IMR-90 (cell line): ENCODE results near the gene HIVEP3. TPM values are rescaled to one million over a fixed set of nuclear protein-coding genes. Genes with fewer than 3 reads are reported as not detected.

ENCODE experiments used
- ATAC-seq: fragments of 200-7000 bp; cut with Tn5 transposase; 2 replicates; pipeline ENCODE4 v1.9.1; 2020; ENCODE audit warnings: low read depth, mild to moderate bottlenecking, moderate library complexity
- BruUV-seq: library from RNA; stranded (reverse); fragments of 400-500 nt; replicated peaks from 2 replicates; lab custom pipeline; 2021; lab: Mats Ljungman, UMichigan
- CTCF ChIA-PET: fragments of 300-600 bp; formaldehyde crosslinking; extraction: SDS; loops from one replicate; lab custom pipeline; 2021; ENCODE audit warnings: antibody characterized with exemption; lab: Yijun Ruan, JAX
- POLR2A ChIA-PET: fragments of 300-600 bp; sonication (Branson Sonifier 250); formaldehyde crosslinking; loops from one replicate; lab custom pipeline; 2022; ENCODE audit warnings: antibody characterized with exemption; ENCODE audit not compliant: unreplicated experiment; lab: Charles Lee
- DNase-seq: peaks from one replicate; pipeline ENCODE4 v3.0.0; 2013
- H2AFZ ChIP-seq: replicated peaks from 2 replicates; pipeline ENCODE3; 2013; ENCODE audit warnings: low read length, mild to moderate bottlenecking; ENCODE audit not compliant: poor library complexity
- H2AK5ac ChIP-seq: 2 replicates; pipeline ENCODE4 v1.6.1; 2013; ENCODE audit warnings: low read depth, low read length, inconsistent platforms
- H2AK9ac ChIP-seq: replicated peaks from 2 replicates; pipeline ENCODE3; 2013; ENCODE audit warnings: mild to moderate bottlenecking, low read depth, low read length, moderate library complexity; ENCODE audit not compliant: poor library complexity
- H2BK120ac ChIP-seq: 2 replicates; pipeline ENCODE4 v1.6.1; 2013; ENCODE audit warnings: low read depth, low read length, inconsistent platforms
- H2BK15ac ChIP-seq: 3 replicates; pipeline ENCODE4 v1.6.1; 2013; ENCODE audit warnings: low read depth, low read length, inconsistent platforms
- H2BK20ac ChIP-seq: 2 replicates; pipeline ENCODE4 v1.6.1; 2013; ENCODE audit warnings: low read depth, mild to moderate bottlenecking, inconsistent platforms, low read length, moderate library complexity
- H2BK5ac ChIP-seq: 2 replicates; pipeline ENCODE4 v1.6.1; 2013; ENCODE audit warnings: mild to moderate bottlenecking, low read depth, low read length, inconsistent platforms; ENCODE audit not compliant: poor library complexity, severe bottlenecking
- H3K14ac ChIP-seq: replicated peaks from 2 replicates; pipeline ENCODE4 v1.6.1; 2013; ENCODE audit warnings: low read depth, low read length, inconsistent platforms
- H3K18ac ChIP-seq: 2 replicates; pipeline ENCODE4 v1.6.1; 2013; ENCODE audit warnings: low read depth, low read length, control low read depth
- H3K23ac ChIP-seq: 2 replicates; pipeline ENCODE4 v1.6.1; 2013; ENCODE audit warnings: low read depth, low read length, inconsistent platforms
- H3K27ac ChIP-seq: 2 replicates; pipeline ENCODE4 v1.5.1; 2013; ENCODE audit warnings: mild to moderate bottlenecking, control low read depth, low read length; ENCODE audit not compliant: insufficient read depth
- H3K27me3 ChIP-seq: 2 replicates; pipeline ENCODE4 v1.6.1; 2013; ENCODE audit warnings: low read length; ENCODE audit not compliant: control insufficient read depth, insufficient read depth
- H3K36me3 ChIP-seq: 2 replicates; pipeline ENCODE4 v1.6.1; 2013; ENCODE audit warnings: low read length, mixed read lengths; ENCODE audit not compliant: control insufficient read depth, insufficient read depth
- H3K4ac ChIP-seq: 2 replicates; pipeline ENCODE4 v1.6.1; 2013; ENCODE audit warnings: low read depth, low read length, inconsistent platforms
- H3K4me1 ChIP-seq: 2 replicates; pipeline ENCODE4 v1.6.1; 2013; ENCODE audit warnings: low read length, mixed read lengths; ENCODE audit not compliant: control insufficient read depth, insufficient read depth
- H3K4me2 ChIP-seq: 2 replicates; pipeline ENCODE4 v1.6.1; 2013; ENCODE audit warnings: low read depth, mild to moderate bottlenecking, control low read depth, low read length, moderate library complexity
- H3K4me3 ChIP-seq: 2 replicates; pipeline ENCODE4 v1.5.1; 2013; ENCODE audit warnings: low read depth, mild to moderate bottlenecking, control low read depth, low read length, moderate library complexity; ENCODE audit not compliant: insufficient read depth
- H3K56ac ChIP-seq: 2 replicates; pipeline ENCODE4 v1.6.1; 2013; ENCODE audit warnings: low read length, inconsistent platforms; ENCODE audit not compliant: insufficient read depth; ENCODE audit errors: extremely low read depth
- H3K79me1 ChIP-seq, 2 experiments: 2 replicates each; pipeline ENCODE4 v1.6.1; 2013; ENCODE audit warnings: low read length in 2 of 2, inconsistent platforms in 1 of 2, low read depth in 1 of 2
- H3K9ac ChIP-seq: 2 replicates; pipeline ENCODE4 v1.6.1; 2013; ENCODE audit warnings: low read depth, low read length, control low read depth
- H3K9me1 ChIP-seq: 2 replicates; pipeline ENCODE4 v1.6.1; 2013; ENCODE audit warnings: low read length, inconsistent platforms; ENCODE audit not compliant: insufficient read depth
- H3K9me3 ChIP-seq: 2 replicates; pipeline ENCODE4 v1.6.1; 2013; ENCODE audit warnings: low read length; ENCODE audit not compliant: control insufficient read depth, insufficient read depth
- H4K20me1 ChIP-seq: 2 replicates; pipeline ENCODE4 v1.6.1; 2013; ENCODE audit warnings: low read length, inconsistent platforms; ENCODE audit not compliant: insufficient read depth
- H4K5ac ChIP-seq: 2 replicates; pipeline ENCODE4 v1.6.1; 2013; ENCODE audit warnings: mild to moderate bottlenecking, low read depth, low read length, control low read depth
- H4K8ac ChIP-seq, 2 experiments: 2 replicates each; pipeline ENCODE4 v1.6.1; 2013; ENCODE audit warnings: low read depth in 2 of 2, low read length in 2 of 2, control low read depth in 1 of 2, inconsistent platforms in 1 of 2
- H4K91ac ChIP-seq: 2 replicates; pipeline ENCODE4 v1.6.1; 2013; ENCODE audit warnings: low read depth, low read length, inconsistent platforms; ENCODE audit not compliant: insufficient read depth
- BHLHE40 ChIP-seq: fragments of 150-350 bp; IDR thresholded peaks from 2 replicates; pipeline ENCODE4 v1.6.1; 2016; ENCODE audit warnings: mild to moderate bottlenecking, low read depth, low read length
- CHD1 ChIP-seq: IDR thresholded peaks from 2 replicates; pipeline ENCODE4 v1.6.1; 2012; ENCODE audit warnings: low read depth, low read length, improper control_type of control experiment
- CTCF ChIP-seq: conservative IDR thresholded peaks from 2 replicates; pipeline ENCODE4 v1.5.1; 2012; ENCODE audit warnings: mild to moderate bottlenecking, low read depth, low read length, improper control_type of control experiment
- ELK1 ChIP-seq: fragments of 150-350 bp; IDR thresholded peaks from 2 replicates; pipeline ENCODE4 v1.6.1; 2016; ENCODE audit warnings: low read depth, mild to moderate bottlenecking, low read length, moderate library complexity, borderline replicate concordance
- FOS ChIP-seq: fragments of 150-350 bp; IDR thresholded peaks from 2 replicates; pipeline ENCODE4 v1.6.1; 2016; ENCODE audit warnings: low read depth, low read length
- MAFK ChIP-seq: IDR thresholded peaks from 2 replicates; pipeline ENCODE4 v1.6.1; 2012; ENCODE audit warnings: low read depth, low read length, improper control_type of control experiment
- MAZ ChIP-seq: IDR thresholded peaks from 2 replicates; pipeline ENCODE4 v1.6.1; 2012; ENCODE audit warnings: low read depth, mild to moderate bottlenecking, low read length, improper control_type of control experiment, moderate library complexity, borderline replicate concordance
- MXI1 ChIP-seq: IDR thresholded peaks from 2 replicates; pipeline ENCODE4 v1.6.1; 2012; ENCODE audit warnings: low read depth, mild to moderate bottlenecking, low read length, moderate library complexity, borderline replicate concordance
- NFE2L2 ChIP-seq: fragments of 150-350 bp; IDR thresholded peaks from 2 replicates; pipeline ENCODE4 v1.6.1; 2016; ENCODE audit warnings: low read depth, mild to moderate bottlenecking, low read length
- POLR2A ChIP-seq: IDR thresholded peaks from 2 replicates; pipeline ENCODE4 v1.6.1; 2012; ENCODE audit warnings: mild to moderate bottlenecking, low read depth, low read length
- RAD21 ChIP-seq: IDR thresholded peaks from 2 replicates; pipeline ENCODE4 v1.6.1; 2012; ENCODE audit warnings: low read length, improper control_type of control experiment
- RCOR1 ChIP-seq: IDR thresholded peaks from 2 replicates; pipeline ENCODE4 v1.6.1; 2012; ENCODE audit warnings: mild to moderate bottlenecking, low read length, improper control_type of control experiment; ENCODE audit not compliant: insufficient replicate concordance
- RFX5 ChIP-seq: IDR thresholded peaks from 2 replicates; pipeline ENCODE4 v1.8.0; 2012; ENCODE audit warnings: low read depth, mild to moderate bottlenecking, low read length, moderate library complexity
- SMC3 ChIP-seq: fragments of 150-350 bp; IDR thresholded peaks from 2 replicates; pipeline ENCODE4 v1.6.1; 2016; ENCODE audit warnings: low read depth, mild to moderate bottlenecking, antibody characterized with exemption, low read length, moderate library complexity
- USF2 ChIP-seq: fragments of 150-350 bp; IDR thresholded peaks from 2 replicates; pipeline ENCODE4 v1.6.1; 2017; ENCODE audit warnings: mild to moderate bottlenecking, antibody characterized with exemption, low read length, low read depth
- WGBS, 2 experiments: methylation state at CpG; one replicate each; pipeline versions ENCODE4 v1.1.5 to v1.1.7; 2013; ENCODE audit warnings: missing lambda C conversion rate in 2 of 2; ENCODE audit not compliant: insufficient read length in 1 of 2; ENCODE audit errors: extremely low coverage in 2 of 2; 5-methylcytosine and 5-hydroxymethylcytosine counted together
- dilution Hi-C: fragments of 300-500 bp; cut with HindIII; formaldehyde crosslinking; loops from one replicate; pipeline ENCODE4 v1.14.3; 2018; ENCODE audit warnings: low sequenced_read_pairs; ENCODE audit not compliant: unreplicated experiment
- in situ Hi-C: fragments of 300-500 bp; cut with MboI; formaldehyde crosslinking; loops from 3 replicates; pipeline ENCODE4 v1.14.3; 2019; ENCODE audit warnings: low sequenced_read_pairs, inconsistent platforms, mixed read lengths
- intact Hi-C: fragments of 100-400 bp; cut with micrococcal nuclease; formaldehyde crosslinking; loops from 2 replicates; pipeline ENCODE4 v1.10.0; 2022
- polyA plus RNA-seq, 3 experiments: library from polyadenylated mRNA; depleted of rRNA; stranded (reverse); fragments of >200 nt; gene quantifications; 2 replicates each; pipeline ENCODE4 v1.2.3, GENCODE V29; 2012; ENCODE audit warnings: low replicate concordance in 1 of 3
- total RNA-seq: library from RNA; depleted of rRNA; stranded (reverse); fragments of >200 nt; gene quantifications from 2 replicates; pipeline ENCODE4 v1.2.3, GENCODE V29; 2012

HIVEP3 gene
- total and polyA plus RNA-seq, 2 of the 4 experiments (the other 2 are of a cell fraction): 1.4 to 4.0 TPM

GRCh38 chr1:41943717-41944116 lies 25.0 kb upstream of the HIVEP3 start:
- no peak overlapping the region for H2BK20ac ChIP-seq
- BruUV-seq: no TSS peak
- in situ Hi-C loops: no loop called here
- WGBS, 2 experiments: no CpG with 5 or more reads among the region's 1 CpG
- H3K4me3 ChIP-seq: no peak overlapping the region
- no peaks in the 10 kb centered on the region for H3K4me1 ChIP-seq
- H3K79me1 ChIP-seq: no peaks in the 10 kb centered on the region; a peak in 1 of 4 replicates
- no peak overlapping the region for H4K8ac ChIP-seq
- TF ChIP-seq RCOR1: no peak
- no peak for TF ChIP-seq SMC3
- no peak for TF ChIP-seq CHD1
- no peak for TF ChIP-seq USF2
- TF ChIP-seq NFE2L2: no peak
- TF ChIP-seq RFX5: no peak
- TF ChIP-seq BHLHE40: no peak
- TF ChIP-seq CTCF: no peak
- TF ChIP-seq MAZ: no peak
- no peak for TF ChIP-seq RAD21
- no peak for TF ChIP-seq MXI1
- TF ChIP-seq MAFK: no peak
- TF ChIP-seq FOS: no peak
- TF ChIP-seq ELK1: no peak
- TF ChIP-seq POLR2A: no peak
- CTCF ChIA-PET: no interaction called here
- no peak overlapping the region for H2AFZ ChIP-seq
- dilution Hi-C loops: no loop called here
- H3K23ac ChIP-seq: no peak overlapping the region
- no peak overlapping the region for H2BK5ac ChIP-seq
- intact Hi-C loops: no loop called here
- no peaks in the 10 kb centered on the region; the same call in 1 of the 2 replicates for H3K27me3 ChIP-seq
- no peak overlapping the region for H3K14ac ChIP-seq
- H3K9me3 ChIP-seq: no peaks in the 10 kb centered on the region
- no peak overlapping the region for H4K5ac ChIP-seq
- ATAC-seq (no peak), DNase-seq (no peak)
- no peak overlapping the region for H2BK120ac ChIP-seq
- H3K4me2 ChIP-seq: no peak overlapping the region
- H4K91ac ChIP-seq: no peak overlapping the region
- H3K4ac ChIP-seq: no peak overlapping the region
- H2AK5ac ChIP-seq: no peak overlapping the region
- H2BK15ac ChIP-seq: no peak overlapping the region
- no peak overlapping the region for H3K18ac ChIP-seq
- H3K27ac ChIP-seq: no peak overlapping the region
- no peak overlapping the region for H3K56ac ChIP-seq
- H2AK9ac ChIP-seq: no peak overlapping the region
- no peak overlapping the region for H3K9ac ChIP-seq
- no peaks in the 10 kb centered on the region for H3K9me1 ChIP-seq
- no peaks in the 10 kb centered on the region for H3K36me3 ChIP-seq
- no peaks in the 10 kb centered on the region for H4K20me1 ChIP-seq
- POLR2A ChIA-PET: interaction anchor here (0.6 kb wide), 1 partner anchor 23 kb away, joined by 3 read pairs; no protein-coding TSS in a partner anchor
